ENCODE measurements around the gene BLCAP. TPM values are rescaled to one million over a fixed set of nuclear protein-coding genes. Genes with fewer than 3 reads are reported as not detected.

Gene BLCAP
- total and polyA plus RNA-seq, 4 donors = 12.6 to 72.0 (median 49.2) TPM

- 62% methylated on average over 30 of the region's 30 CpGs for WGBS
Observed at GRCh38 chr20:37518606-37519507, 8.8 kb downstream of the BLCAP start.

GRCh38 chr20:37518059-37518458, 9.6 kb downstream of the BLCAP start:
- Histone ChIP-seq H3K4me3 (ENCODE audit: low read depth in 1 of 3, low read length in 3 of 3) (no peak overlapping the region), H3K36me3 (ENCODE audit: control insufficient read depth in 4 of 4, insufficient read depth in 3 of 4, low read depth in 1 of 4, low read length in 3 of 4) (peaks cover 2 to 35% (median 18%) of the 10 kb centered on the region in 4 donors), H3K27me3 (ENCODE audit: control insufficient read depth in 4 of 4, insufficient read depth in 4 of 4, low read length in 3 of 4) (no peaks in the 10 kb centered on the region), H3K27ac (ENCODE audit: low read depth in 1 of 2, low read length in 2 of 2) (no peak overlapping the region), H3K4me1 (ENCODE audit: control insufficient read depth in 4 of 4, insufficient read depth in 4 of 4, low read length in 3 of 4) (peaks cover 19 to 44% (median 31%) of the 10 kb centered on the region in 4 donors), H3K9ac (ENCODE audit: low read depth in 1 of 2, low read length in 2 of 2) (no peak overlapping the region), H3K9me3 (ENCODE audit: control insufficient read depth in 4 of 4, low read length in 3 of 4) (no peaks in the 10 kb centered on the region)
- WGBS = 89% methylated on average over 7 of the region's 7 CpGs
- no peak for TF ChIP-seq SP1 (IDR thresholded peaks at IDR 0.05)
- no peak for TF ChIP-seq JUND (IDR thresholded peaks at IDR 0.05)
- TF ChIP-seq EGR1 (IDR thresholded peaks at IDR 0.05; ENCODE audit: low read depth in 2 of 2) = no peak
- TF ChIP-seq RAD21 (IDR thresholded peaks at IDR 0.05) = no peak
- TF ChIP-seq GABPA (IDR thresholded peaks at IDR 0.05 in 1 of 2, conservative IDR thresholded peaks at IDR 0.05 in 1 of 2) = no peak
- no peak for TF ChIP-seq ATF3 (IDR thresholded peaks at IDR 0.05)
- no peak for TF ChIP-seq REST (IDR thresholded peaks at IDR 0.05)
- no peak for TF ChIP-seq MAX (IDR thresholded peaks at IDR 0.05)
- TF ChIP-seq CTCF (IDR thresholded peaks at IDR 0.05; ENCODE audit: low read depth, low read length, missing input control) = no peak
- TF ChIP-seq HNF4A (conservative IDR thresholded peaks at IDR 0.05) = no peak
- no peak for TF ChIP-seq HNF4G (IDR thresholded peaks at IDR 0.05)
- no peak for TF ChIP-seq FOXA2 (IDR thresholded peaks at IDR 0.05)
- no peak for TF ChIP-seq NR2F2 (IDR thresholded peaks at IDR 0.05)
- TF ChIP-seq TAF1 (conservative IDR thresholded peaks at IDR 0.05) = no peak
- no peak for TF ChIP-seq YY1 (IDR thresholded peaks at IDR 0.05)
- no peak for TF ChIP-seq FOXA1 (IDR thresholded peaks at IDR 0.05)
- no peak for TF ChIP-seq ZBTB33 (IDR thresholded peaks at IDR 0.05)
- TF ChIP-seq RXRA (IDR thresholded peaks at IDR 0.05) = no peak
- no peak for DNase-seq (ENCODE audit: low spot score)

More at GRCh38 chr20:37518606-37519507, 8.8 kb downstream of the BLCAP start:
- Histone ChIP-seq H3K36me3 (ENCODE audit: control insufficient read depth in 4 of 4, insufficient read depth in 3 of 4, low read depth in 1 of 4, low read length in 3 of 4) (peaks cover 2 to 33% (median 14%) of the 10 kb centered on the region in 4 donors), H3K9me3 (ENCODE audit: control insufficient read depth in 4 of 4, low read length in 3 of 4) (no peaks in the 10 kb centered on the region), H3K4me3 (ENCODE audit: low read depth in 1 of 3, low read length in 3 of 3) (no peak overlapping the region), H3K27me3 (ENCODE audit: control insufficient read depth in 4 of 4, insufficient read depth in 4 of 4, low read length in 3 of 4) (no peaks in the 10 kb centered on the region), H3K4me1 (ENCODE audit: control insufficient read depth in 4 of 4, insufficient read depth in 4 of 4, low read length in 3 of 4) (peaks cover 19 to 51% (median 33%) of the 10 kb centered on the region in 4 donors), H3K27ac (ENCODE audit: low read depth in 1 of 2, low read length in 2 of 2) (no peak overlapping the region), H3K9ac (ENCODE audit: low read depth in 1 of 2, low read length in 2 of 2) (no peak overlapping the region)
- no peak for DNase-seq (ENCODE audit: low spot score)
- peak; percentile 35 for TF ChIP-seq FOXA2 (IDR thresholded peaks at IDR 0.05)
- TF ChIP-seq NR2F2 (IDR thresholded peaks at IDR 0.05) = peak; percentile 37
- TF ChIP-seq TAF1 (conservative IDR thresholded peaks at IDR 0.05) = no peak
- TF ChIP-seq ZBTB33 (IDR thresholded peaks at IDR 0.05) = no peak

Data from liver (tissue), 9 donors.